Hepatocyte (in vitro differentiated cells): ENCODE data around the gene COX4I1.

ENCODE experiments used
- EZH2phosphoT487 ChIP-seq: fragments of 200-600 bp; sonication (generic); IDR thresholded peaks from one replicate; pipeline ENCODE4 v1.6.1; 2018; ENCODE audit warnings: antibody characterized with exemption, mild to moderate bottlenecking, low read depth, moderate library complexity; ENCODE audit not compliant: unreplicated experiment, severe bottlenecking
- TF ChIP-seq, protein P1 (sequence below): fragments of 200-600 bp; sonication (generic); IDR thresholded peaks from 2 replicates; pipeline ENCODE4 v1.5.1; 2016; ENCODE audit warnings: antibody characterized with exemption, mild to moderate bottlenecking; ENCODE audit not compliant: poor library complexity

DNA sequence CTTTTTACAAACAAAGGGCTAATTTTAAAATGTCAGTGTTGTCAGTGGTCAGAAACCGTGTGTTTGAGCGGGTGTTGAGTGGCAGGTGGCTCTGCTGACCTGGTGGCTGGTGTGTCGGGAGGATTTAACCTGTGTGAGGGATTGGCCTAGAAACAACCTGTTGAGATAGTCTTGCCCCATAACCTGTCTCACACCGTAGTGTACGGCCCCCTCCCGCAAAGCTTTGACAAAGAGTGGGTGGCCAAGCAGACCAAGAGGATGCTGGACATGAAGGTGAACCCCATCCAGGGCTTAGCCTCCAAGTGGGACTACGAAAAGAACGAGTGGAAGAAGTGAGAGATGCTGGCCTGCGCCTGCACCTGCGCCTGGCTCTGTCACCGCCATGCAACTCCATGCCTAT, 7.0 kb downstream of the COX4I1 start:
- TF ChIP-seq, protein P1, sequence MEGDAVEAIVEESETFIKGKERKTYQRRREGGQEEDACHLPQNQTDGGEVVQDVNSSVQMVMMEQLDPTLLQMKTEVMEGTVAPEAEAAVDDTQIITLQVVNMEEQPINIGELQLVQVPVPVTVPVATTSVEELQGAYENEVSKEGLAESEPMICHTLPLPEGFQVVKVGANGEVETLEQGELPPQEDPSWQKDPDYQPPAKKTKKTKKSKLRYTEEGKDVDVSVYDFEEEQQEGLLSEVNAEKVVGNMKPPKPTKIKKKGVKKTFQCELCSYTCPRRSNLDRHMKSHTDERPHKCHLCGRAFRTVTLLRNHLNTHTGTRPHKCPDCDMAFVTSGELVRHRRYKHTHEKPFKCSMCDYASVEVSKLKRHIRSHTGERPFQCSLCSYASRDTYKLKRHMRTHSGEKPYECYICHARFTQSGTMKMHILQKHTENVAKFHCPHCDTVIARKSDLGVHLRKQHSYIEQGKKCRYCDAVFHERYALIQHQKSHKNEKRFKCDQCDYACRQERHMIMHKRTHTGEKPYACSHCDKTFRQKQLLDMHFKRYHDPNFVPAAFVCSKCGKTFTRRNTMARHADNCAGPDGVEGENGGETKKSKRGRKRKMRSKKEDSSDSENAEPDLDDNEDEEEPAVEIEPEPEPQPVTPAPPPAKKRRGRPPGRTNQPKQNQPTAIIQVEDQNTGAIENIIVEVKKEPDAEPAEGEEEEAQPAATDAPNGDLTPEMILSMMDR = no peak
- no peak for TF ChIP-seq EZH2phosphoT487
